ENCODE results near the gene MTHFD1.

GRCh38 chr14:64502456-64502855 lies 114.3 kb downstream of the MTHFD1 start:
- TF ChIP-seq SIN3A (IDR thresholded peaks at IDR 0.05; ENCODE audit: borderline replicate concordance, insufficient read depth, low read length) (no peak), REST (IDR thresholded peaks at IDR 0.05; ENCODE audit: insufficient read depth in 1 of 2, low read depth in 2 of 2, low read length in 2 of 2) (no peak), POLR2AphosphoS5 (IDR thresholded peaks at IDR 0.05; ENCODE audit: low read depth, low read length) (no peak), TAF1 (IDR thresholded peaks at IDR 0.05; ENCODE audit: borderline replicate concordance, insufficient read depth, low read length) (no peak), FOXP2 (optimal IDR thresholded peaks at IDR 0.05; ENCODE audit: borderline replicate concordance, extremely low read depth, extremely low read length, insufficient read depth) (no peak)
